ENCODE data around the gene GPD1. TPM values are rescaled to one million over a fixed set of nuclear protein-coding genes. Genes with fewer than 3 reads are reported as not detected.
"Not testable (repeated sequence)": the region's sequence is repeated elsewhere in the genome, so short reads cannot be mapped to it uniquely, and the experiment has no call there.

The GPD1 gene
- total RNA-seq, 1 donor from 2014 or later, result 32.2 TPM

- intact Hi-C loops (cut with DNase I), result loop anchor here (5.0 to 10.0 kb wide), 2 partner anchors 98 to 104 kb away; partner anchors contain the start of gene AQP6
- ATAC-seq (peak; percentile 80), DNase-seq (ENCODE audit: low spot score) (peak; percentile 91)
Measured at GRCh38 chr12:50070314-50071060, 33.3 kb upstream of the GPD1 start.

- ATAC-seq, result no peak
- intact Hi-C loops (cut with DNase I), result loop anchor here (5.0 to 10.0 kb wide), 2 partner anchors 100 to 102 kb away; partner anchors contain the start of gene AQP6
- no peak for DNase-seq (ENCODE audit: low spot score)
Measured at GRCh38 chr12:50072198-50072907, 31.5 kb upstream of the GPD1 start.

DNA sequence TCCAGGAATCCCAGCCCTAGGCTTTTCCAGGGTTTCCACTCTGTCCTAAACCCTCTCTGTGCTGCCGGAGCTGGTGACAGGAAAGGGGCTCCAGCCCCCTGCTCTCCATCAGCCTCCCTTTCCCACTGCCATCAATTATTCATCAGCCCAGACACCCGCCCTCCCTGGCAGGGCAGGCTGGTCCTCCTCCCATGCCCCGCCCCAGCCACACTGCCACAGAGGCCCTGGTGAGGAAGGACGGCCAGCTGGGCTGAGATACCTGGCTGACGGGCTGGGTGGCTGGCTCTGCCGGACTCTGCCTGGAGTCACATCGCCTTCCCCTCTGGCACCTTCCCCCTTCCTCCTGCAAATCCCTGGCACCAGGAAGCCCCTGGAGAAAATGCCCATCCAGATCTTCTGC, 30.6 kb upstream of the GPD1 start:
- DNase-seq (ENCODE audit: low spot score) (no peak), ATAC-seq (no peak)
- intact Hi-C loops (cut with DNase I), result loop anchor here (5.0 to 10.0 kb wide), 2 partner anchors 101 to 102 kb away; partner anchors contain the start of gene AQP6

DNA sequence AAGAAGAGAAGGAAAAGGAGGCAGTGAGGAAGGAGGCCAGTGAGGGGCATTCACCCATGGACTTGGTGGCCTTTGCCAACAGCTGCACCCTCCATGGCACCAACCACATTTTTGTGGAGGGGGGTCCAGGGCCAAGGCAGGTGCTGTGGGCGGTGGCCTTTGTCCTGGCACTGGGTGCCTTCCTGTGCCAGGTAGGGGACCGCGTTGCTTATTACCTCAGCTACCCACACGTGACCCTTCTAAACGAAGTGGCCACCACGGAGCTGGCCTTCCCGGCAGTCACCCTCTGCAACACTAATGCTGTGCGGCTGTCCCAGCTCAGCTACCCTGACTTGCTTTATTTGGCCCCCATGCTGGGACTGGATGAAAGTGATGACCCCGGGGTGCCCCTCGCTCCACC, 30.1 kb upstream of the GPD1 start:
- ATAC-seq, result no peak
- intact Hi-C loops (cut with DNase I), result loop anchor here (5.0 to 10.0 kb wide), 2 partner anchors 101 kb away; partner anchors contain the start of gene AQP6
- DNase-seq (ENCODE audit: low spot score), result no peak

DNA sequence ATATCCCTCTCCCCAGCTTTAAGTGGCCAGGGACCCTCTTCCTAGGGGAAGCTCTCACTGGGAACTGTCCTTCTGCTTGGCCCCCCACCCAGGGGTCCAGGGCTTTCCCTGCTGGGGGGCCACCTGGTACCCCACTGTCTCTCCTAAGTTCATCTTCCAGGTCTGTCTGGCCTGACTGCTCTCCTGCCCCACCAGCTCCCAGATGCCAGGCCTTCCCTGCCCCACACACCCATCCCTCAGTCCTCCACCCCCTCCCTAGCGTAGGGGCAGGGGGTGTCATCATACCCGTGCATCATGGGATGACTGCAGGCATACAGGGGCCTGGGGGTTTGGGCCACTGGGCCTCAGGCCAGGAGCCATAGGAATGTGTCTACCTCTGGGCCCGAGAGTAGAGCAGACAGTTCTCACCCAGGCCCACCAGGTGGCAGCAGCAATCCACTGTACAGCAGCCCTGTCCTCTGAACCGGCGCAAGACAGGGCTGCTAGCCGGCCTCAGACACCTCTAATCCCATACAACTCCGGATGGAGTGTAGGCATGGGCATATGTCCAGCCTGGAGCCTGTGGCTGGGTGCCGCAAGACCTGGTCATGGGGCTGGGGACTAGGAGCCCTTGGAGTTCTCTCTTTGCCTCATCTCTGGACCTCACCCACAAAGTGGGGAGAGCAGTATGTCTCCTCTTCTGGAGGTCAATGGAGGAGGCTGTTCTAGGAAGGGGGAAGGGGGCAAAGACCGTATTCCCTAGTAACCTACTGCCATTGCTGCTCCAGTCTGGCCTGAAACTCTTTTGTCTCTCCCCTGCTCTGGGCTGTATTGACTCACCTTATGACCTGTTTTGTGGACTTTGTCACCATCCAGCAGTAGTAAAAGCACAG, 28.6 kb upstream of the GPD1 start:
- ATAC-seq (peak; percentile 88), DNase-seq (ENCODE audit: low spot score) (peak; percentile 92)
- intact Hi-C loops (cut with DNase I), result loop anchor here (5.0 to 10.0 kb wide), 2 partner anchors 100 to 103 kb away; partner anchors contain the start of gene AQP6

GRCh38 chr12:50075808-50076170, 28.0 kb upstream of the GPD1 start:
- no peak for DNase-seq (ENCODE audit: low spot score)
- intact Hi-C loops (cut with DNase I), result loop anchor here (10.0 kb wide), 1 partner anchor 99 kb away; no protein-coding TSS in a partner anchor
- no peak for ATAC-seq

- intact Hi-C loops (cut with DNase I), result loop anchor here (10.0 kb wide), 1 partner anchor 98 kb away; no protein-coding TSS in a partner anchor
- DNase-seq (ENCODE audit: low spot score) (no peak), ATAC-seq (no peak)
Measured at GRCh38 chr12:50077099-50077498, 26.7 kb upstream of the GPD1 start.

- ATAC-seq (no peak), DNase-seq (ENCODE audit: low spot score) (no peak)
- intact Hi-C loops (cut with DNase I), result loop anchor here (10.0 kb wide), 1 partner anchor 97 kb away; no protein-coding TSS in a partner anchor
Measured at GRCh38 chr12:50078281-50078680, 25.5 kb upstream of the GPD1 start.

- no peak for DNase-seq (ENCODE audit: low spot score)
- intact Hi-C loops (cut with DNase I), result loop anchor here (10.0 kb wide), 1 partner anchor 95 kb away; no protein-coding TSS in a partner anchor
Measured at GRCh38 chr12:50079771-50080170, 24.0 kb upstream of the GPD1 start.

DNA sequence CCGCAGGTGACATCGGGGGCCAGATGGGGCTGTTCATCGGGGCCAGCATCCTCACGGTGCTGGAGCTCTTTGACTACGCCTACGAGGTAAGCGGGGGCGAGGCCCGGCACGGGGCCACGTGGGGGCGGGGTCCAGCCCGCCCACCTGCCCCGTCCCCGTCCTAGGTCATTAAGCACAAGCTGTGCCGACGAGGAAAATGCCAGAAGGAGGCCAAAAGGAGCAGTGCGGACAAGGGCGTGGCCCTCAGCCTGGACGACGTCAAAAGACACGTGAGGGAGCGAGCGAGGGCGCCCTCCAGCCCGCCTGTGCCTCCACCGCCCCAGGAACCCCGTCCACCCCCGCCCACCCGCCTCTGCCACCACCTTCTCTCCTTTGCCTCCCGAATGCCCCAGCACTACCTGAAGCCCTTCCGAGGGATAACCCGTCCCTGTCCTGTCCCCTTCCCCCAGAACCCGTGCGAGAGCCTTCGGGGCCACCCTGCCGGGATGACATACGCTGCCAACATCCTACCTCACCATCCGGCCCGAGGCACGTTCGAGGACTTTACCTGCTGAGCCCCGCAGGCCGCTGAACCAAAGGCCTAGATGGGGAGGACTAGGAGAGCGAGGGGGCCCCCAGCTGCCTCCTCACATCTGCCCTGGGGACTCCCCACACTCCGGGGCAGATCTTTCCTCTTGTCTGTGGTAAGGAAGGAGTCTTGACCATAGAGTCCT, 22.6 kb upstream of the GPD1 start:
- intact Hi-C loops (cut with DNase I), result no loop called here
- DNase-seq (ENCODE audit: low spot score) (no peak), ATAC-seq (peak; percentile 42)

More at GRCh38 chr12:50079771-50080170, 24.0 kb upstream of the GPD1 start:
- ATAC-seq, result no peak

DNA sequence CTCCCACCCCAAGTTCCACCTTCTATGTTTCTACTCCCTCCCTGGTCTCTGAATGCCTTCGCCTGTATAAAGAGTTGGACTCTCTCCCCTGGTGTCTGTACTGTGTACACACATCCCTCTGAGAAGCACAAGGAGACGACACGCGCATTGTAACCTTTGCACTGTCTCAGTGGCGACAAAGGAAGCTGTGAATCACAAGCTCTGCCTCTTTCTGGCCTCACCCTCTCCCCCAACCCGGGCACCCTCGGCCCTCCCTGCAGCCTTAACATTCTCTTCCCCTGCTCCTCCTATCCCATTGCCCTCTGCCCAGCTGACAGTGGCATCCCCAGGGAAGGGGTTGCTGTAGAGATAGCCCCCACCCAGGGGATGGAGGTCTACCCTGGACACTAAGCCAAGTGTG, 21.2 kb upstream of the GPD1 start:
- no peak for DNase-seq (ENCODE audit: low spot score)
- intact Hi-C loops (cut with DNase I), result no loop called here
- ATAC-seq, result no peak

GRCh38 chr12:50083301-50083700, 20.5 kb upstream of the GPD1 start:
- DNase-seq (ENCODE audit: low spot score) (no peak), ATAC-seq (no peak)
- intact Hi-C loops (cut with DNase I), result no loop called here

GRCh38 chr12:50084409-50084774, 19.4 kb upstream of the GPD1 start:
- intact Hi-C loops (cut with DNase I); DNase-seq (ENCODE audit: low spot score): not testable (repeated sequence)
- peak; percentile 1 for ATAC-seq

DNA sequence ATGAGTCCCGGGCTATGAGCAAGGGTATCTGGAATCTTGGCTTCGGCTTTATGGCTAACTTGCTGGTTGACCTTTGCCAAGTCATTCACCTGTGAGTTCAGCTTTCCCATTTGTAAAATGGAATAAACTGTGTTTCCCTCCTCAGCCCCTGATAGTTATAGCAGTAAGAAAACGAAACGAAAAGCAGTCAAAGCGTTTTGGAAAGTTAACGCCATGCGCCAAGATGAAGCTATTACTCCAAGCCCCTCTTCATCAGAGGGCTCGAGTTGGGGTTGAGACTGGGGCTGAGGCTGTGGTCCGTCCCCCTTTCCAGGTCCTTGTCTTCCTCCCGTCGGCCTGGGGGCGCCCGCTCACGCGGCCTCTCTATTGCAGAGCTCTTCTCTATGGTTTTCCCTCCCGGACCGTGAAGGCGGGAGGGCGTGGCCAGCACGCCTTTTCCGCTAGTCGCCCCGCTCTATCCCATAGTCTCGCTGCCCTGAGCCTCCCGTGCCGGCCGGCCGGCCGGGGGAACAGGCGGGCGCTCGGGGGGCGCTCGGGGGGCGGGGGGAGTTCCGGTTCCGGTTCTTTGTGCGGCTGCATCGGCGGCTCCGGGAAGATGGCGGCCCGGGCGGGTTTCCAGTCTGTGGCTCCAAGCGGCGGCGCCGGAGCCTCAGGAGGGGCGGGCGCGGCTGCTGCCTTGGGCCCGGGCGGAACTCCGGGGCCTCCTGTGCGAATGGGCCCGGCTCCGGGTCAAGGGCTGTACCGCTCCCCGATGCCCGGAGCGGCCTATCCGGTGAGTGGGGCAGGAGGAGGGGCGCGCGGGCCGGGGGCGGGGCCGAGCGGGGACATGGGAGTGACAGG, 18.8 kb upstream of the GPD1 start, which contains the start of gene SMARCD1:
TSS of gene SMARCD1 (plus strand) at position 568 of the 840 bp plus-strand sequence. CDS start at position 596, 28 bp downstream.
- intact Hi-C loops (cut with DNase I), result no loop called here
- peak; percentile 94 for DNase-seq (ENCODE audit: low spot score)
- ATAC-seq, result peak; percentile 93

- ATAC-seq (no peak), DNase-seq (ENCODE audit: low spot score) (no peak)
- intact Hi-C loops (cut with DNase I), result no loop called here
Measured at GRCh38 chr12:50085615-50086072, 18.2 kb upstream of the GPD1 start.

DNA sequence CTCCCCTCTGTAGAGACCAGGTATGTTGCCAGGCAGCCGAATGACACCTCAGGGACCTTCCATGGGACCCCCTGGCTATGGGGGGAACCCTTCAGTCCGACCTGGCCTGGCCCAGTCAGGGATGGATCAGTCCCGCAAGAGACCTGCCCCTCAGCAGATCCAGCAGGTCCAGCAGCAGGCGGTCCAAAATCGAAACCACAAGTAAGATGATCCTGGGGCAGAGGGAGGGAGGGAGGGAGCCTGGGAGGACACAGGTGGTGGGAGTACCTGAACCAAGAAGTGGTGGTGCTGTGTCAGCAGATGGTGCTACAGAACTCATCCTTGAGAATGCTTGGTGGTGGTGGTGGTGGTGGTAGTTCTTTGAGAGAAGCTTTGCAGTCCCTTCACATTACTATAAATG, 17.7 kb upstream of the GPD1 start:
- no peak for ATAC-seq

GRCh38 chr12:50087151-50087550, 16.7 kb upstream of the GPD1 start:
- intact Hi-C loops (cut with DNase I), result no loop called here
- ATAC-seq (no peak), DNase-seq (ENCODE audit: low spot score) (no peak)

More for the DNA sequence above, 17.7 kb upstream of the GPD1 start:
- intact Hi-C loops (cut with DNase I), result no loop called here
- DNase-seq (ENCODE audit: low spot score), result no peak
